ENCODE measurements around the gene CEP162.

CEP162 gene

GRCh38 chr6:84268781-84269180 lies 41.3 kb upstream of the CEP162 start:
- no peaks in the 10 kb centered on the region for H3K36me3 ChIP-seq (ENCODE audit: control insufficient read depth, low read length)
- H3K27me3 ChIP-seq (ENCODE audit: control insufficient read depth, low read length): no peaks in the 10 kb centered on the region
- TF ChIP-seq EZH2phosphoT487 (IDR thresholded peaks at IDR 0.05; ENCODE audit: borderline replicate concordance, low read length) (no peak), CTCF (IDR thresholded peaks at IDR 0.05; ENCODE audit: low read depth, low read length, poor library complexity, severe bottlenecking) (no peak)
- no peak overlapping the region for H3K4me2 ChIP-seq (ENCODE audit: low read length)
- no peaks in the 10 kb centered on the region for H3K4me1 ChIP-seq (ENCODE audit: control insufficient read depth, low read length)
- H3K4me3 ChIP-seq (ENCODE audit: low read length): no peak overlapping the region
- no peaks in the 10 kb centered on the region for H4K20me1 ChIP-seq (ENCODE audit: control insufficient read depth, insufficient read depth, low read depth, low read length)
- no peaks in the 10 kb centered on the region for H3F3A ChIP-seq (ENCODE audit: control insufficient read depth, insufficient read depth)
- H3K9me3 ChIP-seq (ENCODE audit: control insufficient read depth, insufficient read depth, low read length): no peaks in the 10 kb centered on the region
- no peak overlapping the region for H3K27ac ChIP-seq (ENCODE audit: low read depth, low read length)
- H3K9me2 ChIP-seq (replicated peaks; ENCODE audit: control insufficient read depth, low read length): no peaks in the 10 kb centered on the region
- H3K79me2 ChIP-seq (ENCODE audit: control insufficient read depth, low read length): no peaks in the 10 kb centered on the region

GRCh38 chr6:84263557-84263956 lies 36.1 kb upstream of the CEP162 start:
- no peak overlapping the region for H3K4me2 ChIP-seq (ENCODE audit: low read length)

GRCh38 chr6:84260926-84261325 lies 33.5 kb upstream of the CEP162 start:
- no peaks in the 10 kb centered on the region for H3K4me1 ChIP-seq (ENCODE audit: control insufficient read depth, low read length)
- no peaks in the 10 kb centered on the region; the same call in 1 of the 2 replicates for H3K27me3 ChIP-seq (ENCODE audit: control insufficient read depth, low read length)
- TF ChIP-seq EZH2phosphoT487 (IDR thresholded peaks at IDR 0.05; ENCODE audit: borderline replicate concordance, low read length) (no peak), CTCF (IDR thresholded peaks at IDR 0.05; ENCODE audit: low read depth, low read length, poor library complexity, severe bottlenecking) (no peak)
- H3K79me2 ChIP-seq (ENCODE audit: control insufficient read depth, low read length): no peaks in the 10 kb centered on the region
- no peak overlapping the region for H3K27ac ChIP-seq (ENCODE audit: low read depth, low read length)
- H3K36me3 ChIP-seq (ENCODE audit: control insufficient read depth, low read length): no peaks in the 10 kb centered on the region
- H4K20me1 ChIP-seq (ENCODE audit: control insufficient read depth, insufficient read depth, low read depth, low read length): no peaks in the 10 kb centered on the region
- H3K9me3 ChIP-seq (ENCODE audit: control insufficient read depth, insufficient read depth, low read length): no peaks in the 10 kb centered on the region
- no peaks in the 10 kb centered on the region for H3K9me2 ChIP-seq (replicated peaks; ENCODE audit: control insufficient read depth, low read length)
- no peak overlapping the region for H3K4me3 ChIP-seq (ENCODE audit: low read length)
- H3K4me2 ChIP-seq (ENCODE audit: low read length): no peak overlapping the region
- no peaks in the 10 kb centered on the region for H3F3A ChIP-seq (ENCODE audit: control insufficient read depth, insufficient read depth)

More at GRCh38 chr6:84263557-84263956, 36.1 kb upstream of the CEP162 start:
- no peaks in the 10 kb centered on the region for H3K79me2 ChIP-seq (ENCODE audit: control insufficient read depth, low read length)
- H3K4me1 ChIP-seq (ENCODE audit: control insufficient read depth, low read length): no peaks in the 10 kb centered on the region
- TF ChIP-seq EZH2phosphoT487 (IDR thresholded peaks at IDR 0.05; ENCODE audit: borderline replicate concordance, low read length) (no peak), CTCF (IDR thresholded peaks at IDR 0.05; ENCODE audit: low read depth, low read length, poor library complexity, severe bottlenecking) (no peak)
- H3K9me2 ChIP-seq (replicated peaks; ENCODE audit: control insufficient read depth, low read length): no peaks in the 10 kb centered on the region
- H3K27me3 ChIP-seq (ENCODE audit: control insufficient read depth, low read length): no peaks in the 10 kb centered on the region; the same call in 1 of the 2 replicates
- no peaks in the 10 kb centered on the region for H4K20me1 ChIP-seq (ENCODE audit: control insufficient read depth, insufficient read depth, low read depth, low read length)
- no peaks in the 10 kb centered on the region for H3F3A ChIP-seq (ENCODE audit: control insufficient read depth, insufficient read depth)
- H3K36me3 ChIP-seq (ENCODE audit: control insufficient read depth, low read length): no peaks in the 10 kb centered on the region
- no peak overlapping the region for H3K4me3 ChIP-seq (ENCODE audit: low read length)
- no peak overlapping the region for H3K27ac ChIP-seq (ENCODE audit: low read depth, low read length)
- no peaks in the 10 kb centered on the region for H3K9me3 ChIP-seq (ENCODE audit: control insufficient read depth, insufficient read depth, low read length)
